Neutrophil (primary cell): ENCODE results near the gene MN1.

Experiments
- H3K27ac ChIP-seq: fragments of 200-600 bp; sonication (generic); 2 replicates; pipeline ENCODE4 v1.5.1; 2016; ENCODE audit warnings: mild to moderate bottlenecking, moderate library complexity
- H3K27me3 ChIP-seq: fragments of 200-600 bp; sonication (generic); 2 replicates; pipeline ENCODE4 v1.6.0; 2016; ENCODE audit warnings: mild to moderate bottlenecking
- H3K36me3 ChIP-seq: fragments of 200-600 bp; sonication (generic); 2 replicates; pipeline ENCODE4 v1.5.1; 2017
- H3K4me1 ChIP-seq, 2 experiments: fragments of 200-600 bp in 1 of 2; sonication (generic) in 1 of 2; 1 replicate in 1 of 2; 2 replicates in 1 of 2; pipeline versions ENCODE4 v1.5.1 to v1.6.1; 2013 to 2016; ENCODE audit warnings: low read depth in 1 of 2, low read length in 1 of 2, mild to moderate bottlenecking in 1 of 2, moderate library complexity in 1 of 2; ENCODE audit not compliant: control insufficient read depth in 1 of 2, insufficient read depth in 1 of 2
- H3K4me3 ChIP-seq, 2 experiments: fragments of 200-600 bp in 1 of 2; sonication (generic) in 1 of 2; 1 replicate in 1 of 2; 2 replicates in 1 of 2; pipeline ENCODE4 v1.5.1; 2013 to 2016; ENCODE audit warnings: low read depth in 1 of 2, low read length in 1 of 2, mild to moderate bottlenecking in 1 of 2, moderate library complexity in 1 of 2
- H3K9me3 ChIP-seq: fragments of 200-600 bp; sonication (generic); 2 replicates; pipeline ENCODE4 v1.5.1; 2016
- CTCF ChIP-seq: fragments of 200-600 bp; sonication (generic); IDR thresholded peaks from 2 replicates; pipeline ENCODE4 v1.5.1; 2016; ENCODE audit warnings: antibody characterized with exemption

The MN1 gene

GRCh38 chr22:27705408-27706080, 96.0 kb downstream of the MN1 start:
- Histone ChIP-seq H3K27ac (no peak overlapping the region), H3K36me3 (no peaks in the 10 kb centered on the region), H3K27me3 (no peaks in the 10 kb centered on the region), H3K9me3 (no peaks in the 10 kb centered on the region), H3K4me1 (no peaks in the 10 kb centered on the region), H3K4me3 (no peak overlapping the region)
- no peak for TF ChIP-seq CTCF

GRCh38 chr22:27704581-27704980, 97.0 kb downstream of the MN1 start:
- Histone ChIP-seq H3K27ac (no peak overlapping the region), H3K27me3 (no peaks in the 10 kb centered on the region), H3K4me3 (no peak overlapping the region), H3K36me3 (no peaks in the 10 kb centered on the region), H3K4me1 (no peaks in the 10 kb centered on the region), H3K9me3 (no peaks in the 10 kb centered on the region)
- TF ChIP-seq CTCF = no peak

GRCh38 chr22:27699383-27700019, 102.1 kb downstream of the MN1 start:
- Histone ChIP-seq H3K9me3 (no peaks in the 10 kb centered on the region), H3K4me1 (no peaks in the 10 kb centered on the region), H3K4me3 (no peak overlapping the region), H3K36me3 (no peaks in the 10 kb centered on the region), H3K27ac (no peak overlapping the region), H3K27me3 (no peaks in the 10 kb centered on the region)
- no peak for TF ChIP-seq CTCF

- H3K27me3 ChIP-seq = no peaks in the 10 kb centered on the region
- no peak overlapping the region for H3K27ac ChIP-seq
- no peaks in the 10 kb centered on the region for H3K36me3 ChIP-seq
- no peaks in the 10 kb centered on the region for H3K9me3 ChIP-seq
- no peaks in the 10 kb centered on the region for H3K4me1 ChIP-seq
- TF ChIP-seq CTCF = no peak
- H3K4me3 ChIP-seq = no peak overlapping the region
These were observed 102.7 kb downstream of the MN1 start for GRCh38 chr22:27698813-27699212.
